HCT116 (cell line): ENCODE measurements around the gene TP63. TPM values are rescaled to one million over a fixed set of nuclear protein-coding genes. Genes with fewer than 3 reads are reported as not detected.
A peak's percentile ranks its signal among the peaks of the same experiment; 100 is the strongest.

Source experiments
- ATAC-seq: fragments of 200-7000 bp; cut with Tn5 transposase; 2 replicates; pipeline ENCODE4 v1.9.1; 2020; ENCODE audit warnings: mild to moderate bottlenecking, moderate library complexity
- BruUV-seq: library from RNA; stranded (reverse); fragments of 400-500 nt; replicated peaks from 2 replicates; lab custom pipeline; 2021; lab: Mats Ljungman, UMichigan
- CTCF ChIA-PET: fragments of 300-600 bp; sonication (Branson Sonifier 250); formaldehyde crosslinking; loops from one replicate; lab custom pipeline; 2021; ENCODE audit warnings: antibody characterized with exemption; lab: Charles Lee
- POLR2A ChIA-PET: fragments of 300-600, 350-600 bp; sonication (Branson Sonifier 250); formaldehyde crosslinking; loops from one replicate; lab custom pipeline; 2021; ENCODE audit warnings: antibody characterized with exemption; lab: Charles Lee
- RAD21 ChIA-PET, 2 experiments: fragments of 300-600 bp; sonication (Branson Sonifier 250); formaldehyde crosslinking; loops; one replicate each; lab custom pipeline; 2023; ENCODE audit warnings: low total read pairs in 2 of 2; ENCODE audit not compliant: uncharacterized antibody in 2 of 2, unreplicated experiment in 2 of 2, low non-redundant PET in 1 of 2; lab: Charles Lee
- DNase-seq: peaks from one replicate; pipeline ENCODE4 v3.0.0-alpha.2; 2010; ENCODE audit warnings: low read depth, low spot score
- H2AFZ ChIP-seq: fragments of 200-600 bp; shearing (Covaris generic), sonication (generic); 2 replicates; pipeline ENCODE4 v1.6.1; 2017; ENCODE audit warnings: low read depth, mixed run types, mixed read lengths, antibody characterized with exemption, low read length; ENCODE audit not compliant: poor library complexity, severe bottlenecking
- H3K27ac ChIP-seq: 2 replicates; pipeline ENCODE4 v1.5.1; 2012; ENCODE audit warnings: low read depth, low read length
- H3K27me3 ChIP-seq: fragments of 200-600 bp; sonication (generic); 2 replicates; pipeline ENCODE4 v1.6.1; 2016; ENCODE audit warnings: mixed run types, low read length, mixed read lengths; ENCODE audit not compliant: insufficient read depth
- H3K36me3 ChIP-seq, 2 experiments: fragments of 200-500 bp in 1 of 2; fragments of 200-600 bp in 1 of 2; sonication (Bioruptor generic) in 1 of 2; sonication (generic) in 1 of 2; 2 replicates each; pipeline versions ENCODE4 v1.5.1 to v1.6.1; 2014 to 2016; ENCODE audit warnings: low read length in 2 of 2, inconsistent platforms in 1 of 2, mixed read lengths in 1 of 2, mixed run types in 1 of 2; ENCODE audit not compliant: insufficient read depth in 2 of 2, control insufficient read depth in 1 of 2
- H3K4me1 ChIP-seq, 2 experiments: fragments of 200-600 bp in 1 of 2; sonication (generic) in 1 of 2; 2 replicates each; pipeline versions ENCODE4 v1.5.1 to v1.6.1; 2012 to 2017; ENCODE audit warnings: low read length in 2 of 2, inconsistent platforms in 1 of 2, mild to moderate bottlenecking in 1 of 2, mixed read lengths in 1 of 2, mixed run types in 1 of 2, moderate library complexity in 1 of 2; ENCODE audit not compliant: insufficient read depth in 2 of 2, control insufficient read depth in 1 of 2
- H3K4me2 ChIP-seq: fragments of 200-600 bp; sonication (generic); 2 replicates; pipeline ENCODE4 v1.6.1; 2017; ENCODE audit warnings: mixed run types, low read length, mixed read lengths
- H3K4me3 ChIP-seq, 2 experiments: fragments of 200-600 bp in 1 of 2; sonication (generic) in 1 of 2; replicated peaks in 1 of 2; 2 replicates each; pipeline ENCODE4 v1.5.1; 2011 to 2016; ENCODE audit warnings: low read length in 2 of 2, control low read depth in 1 of 2, low read depth in 1 of 2, mild to moderate bottlenecking in 1 of 2, mixed read lengths in 1 of 2, mixed run types in 1 of 2
- H3K79me2 ChIP-seq: fragments of 200-600 bp; sonication (generic); 2 replicates; pipeline ENCODE4 v1.6.1; 2017; ENCODE audit warnings: mild to moderate bottlenecking, mixed run types, low read length, moderate library complexity, mixed read lengths; ENCODE audit not compliant: insufficient read depth
- H3K9ac ChIP-seq: fragments of 200-600 bp; sonication (generic); 2 replicates; pipeline ENCODE4 v1.6.1; 2016; ENCODE audit warnings: low read length, mixed read lengths
- H3K9me2 ChIP-seq: fragments of 200-600 bp; sonication (generic), shearing (Covaris generic); 2 replicates; pipeline ENCODE4 v1.6.1; 2017; ENCODE audit warnings: mixed run types, mild to moderate bottlenecking, moderate library complexity; ENCODE audit not compliant: insufficient read depth
- H3K9me3 ChIP-seq, 2 experiments: fragments of 200-500 bp in 1 of 2; fragments of 200-600 bp in 1 of 2; sonication (Bioruptor generic) in 1 of 2; sonication (generic) in 1 of 2; 2 replicates each; pipeline ENCODE4 v1.6.1; 2014 to 2017; ENCODE audit warnings: low read length in 2 of 2, mixed read lengths in 2 of 2, inconsistent platforms in 1 of 2, low read depth in 1 of 2, mild to moderate bottlenecking in 1 of 2, mixed run types in 1 of 2, moderate library complexity in 1 of 2; ENCODE audit not compliant: control insufficient read depth in 1 of 2, insufficient read depth in 1 of 2
- H4K20me1 ChIP-seq: fragments of 200-600 bp; sonication (generic), shearing (Covaris generic); 2 replicates; pipeline ENCODE4 v1.6.1; 2017; ENCODE audit warnings: mixed run types, mild to moderate bottlenecking, moderate library complexity; ENCODE audit not compliant: insufficient read depth
- EGR1 ChIP-seq: IDR thresholded peaks from 2 replicates; pipeline ENCODE4 v1.6.1; 2012; ENCODE audit warnings: low read depth
- ELF1 ChIP-seq: IDR thresholded peaks from 2 replicates; pipeline ENCODE4 v1.6.1; 2012; ENCODE audit warnings: low read depth, borderline replicate concordance
- EZH2 ChIP-seq: fragments of 200-600 bp; sonication (generic); IDR thresholded peaks from 2 replicates; pipeline ENCODE4 v1.6.1; 2017; ENCODE audit warnings: antibody characterized with exemption, mixed run types
- EZH2phosphoT487 ChIP-seq: fragments of 200-600 bp; IDR thresholded peaks from 2 replicates; pipeline ENCODE4 v1.6.1; 2018; ENCODE audit warnings: antibody characterized with exemption, borderline replicate concordance
- FOSL1 ChIP-seq: IDR thresholded peaks from 2 replicates; pipeline ENCODE4 v1.6.1; 2012; ENCODE audit warnings: low read depth
- JUND ChIP-seq: IDR thresholded peaks from 2 replicates; pipeline ENCODE4 v1.6.1; 2012
- POLR2AphosphoS5 ChIP-seq: IDR thresholded peaks from 2 replicates; pipeline ENCODE4 v1.6.1; 2011; ENCODE audit warnings: mild to moderate bottlenecking, low read depth, low read length, moderate library complexity
- RAD21 ChIP-seq: IDR thresholded peaks from 2 replicates; pipeline ENCODE4 v1.6.1; 2012; ENCODE audit warnings: low read depth, mild to moderate bottlenecking
- REST ChIP-seq: IDR thresholded peaks from 2 replicates; pipeline ENCODE4 v1.6.1; 2012; ENCODE audit warnings: low read depth
- SIN3A ChIP-seq: IDR thresholded peaks from 2 replicates; pipeline ENCODE4 v1.6.1; 2012; ENCODE audit warnings: low read depth
- SP1 ChIP-seq: IDR thresholded peaks from 2 replicates; pipeline ENCODE4 v1.6.1; 2012; ENCODE audit warnings: low read depth
- SRF ChIP-seq: IDR thresholded peaks from 2 replicates; pipeline ENCODE4 v1.6.1; 2012; ENCODE audit warnings: low read depth
- TCF7L2 ChIP-seq: IDR thresholded peaks from 2 replicates; pipeline ENCODE4 v1.7.0; 2011; ENCODE audit warnings: borderline replicate concordance, inconsistent platforms; ENCODE audit not compliant: insufficient read depth, insufficient read length; ENCODE audit errors: extremely low read depth
- YY1 ChIP-seq: IDR thresholded peaks from 2 replicates; pipeline ENCODE4 v1.6.1; 2011; ENCODE audit warnings: low read length, low read depth, moderate library complexity, mild to moderate bottlenecking; ENCODE audit not compliant: insufficient replicate concordance; ENCODE audit errors: extremely low read depth
- ZNF274 ChIP-seq: fragments of 200-500 bp; sonication (Bioruptor generic); IDR thresholded peaks from 2 replicates; pipeline ENCODE4 v1.6.1; 2014; ENCODE audit warnings: mild to moderate bottlenecking, low read depth, low read length, inconsistent platforms
- intact Hi-C: fragments of 100-400 bp; cut with micrococcal nuclease; formaldehyde crosslinking; loops from 2 replicates; pipeline ENCODE4 v1.10.0; 2022
- total RNA-seq: library from RNA; stranded (reverse); gene quantifications from one replicate; pipeline ENCODE4 v1.2.1, GENCODE V29; 2021; ENCODE audit not compliant: unreplicated experiment
- TF ChIP-seq, protein P1 (sequence below): IDR thresholded peaks from 2 replicates; pipeline ENCODE4 v1.6.1; 2012
- TF ChIP-seq, protein P2 (sequence below): IDR thresholded peaks from 2 replicates; pipeline ENCODE4 v1.6.1; 2012

Gene TP63
- total RNA-seq, 1 experiment from 2014 or later, result not detected

GRCh38 chr3:189685860-189686259 is 54.7 kb downstream of the TP63 start:
- DNase-seq (peak; percentile 2), ATAC-seq (no peak)
- Histone ChIP-seq H3K79me2 (no peaks in the 10 kb centered on the region), H3K4me2 (peak overlapping the region; percentile 3), H3K36me3 (no peaks in the 10 kb centered on the region), H3K4me1 (peaks cover 0 to 7% of the 10 kb centered on the region in 2 experiments; a peak in 1 of 4 replicates), H3K9ac (no peak overlapping the region), H3K4me3 (no peak overlapping the region), H4K20me1 (no peaks in the 10 kb centered on the region), H3K9me2 (no peaks in the 10 kb centered on the region), H3K9me3 (no peaks in the 10 kb centered on the region), H3K27ac (no peak overlapping the region), H3K27me3 (no peaks in the 10 kb centered on the region), H2AFZ (no peak overlapping the region)
- POLR2A ChIA-PET, result no interaction called here
- no TSS peak for BruUV-seq
- intact Hi-C loops, result no loop called here
- CTCF ChIA-PET, result interaction anchor here (1.4 kb wide), 1 partner anchor 263 kb away, joined by 3 read pairs; no protein-coding TSS in a partner anchor
- RAD21 ChIA-PET, result interaction anchor here in 1 of 2 experiments (0.7 kb wide), 1 partner anchor 12 kb away, joined by 7 read pairs; no protein-coding TSS in a partner anchor
- TF ChIP-seq EGR1, result no peak
- no peak for TF ChIP-seq SRF
- TF ChIP-seq TCF7L2, result no peak
- TF ChIP-seq, protein P1, sequence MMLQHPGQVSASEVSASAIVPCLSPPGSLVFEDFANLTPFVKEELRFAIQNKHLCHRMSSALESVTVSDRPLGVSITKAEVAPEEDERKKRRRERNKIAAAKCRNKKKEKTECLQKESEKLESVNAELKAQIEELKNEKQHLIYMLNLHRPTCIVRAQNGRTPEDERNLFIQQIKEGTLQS, result no peak
- TF ChIP-seq POLR2AphosphoS5, result no peak
- no peak for TF ChIP-seq JUND
- TF ChIP-seq, protein P2, sequence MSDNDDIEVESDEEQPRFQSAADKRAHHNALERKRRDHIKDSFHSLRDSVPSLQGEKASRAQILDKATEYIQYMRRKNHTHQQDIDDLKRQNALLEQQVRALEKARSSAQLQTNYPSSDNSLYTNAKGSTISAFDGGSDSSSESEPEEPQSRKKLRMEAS, result no peak
- TF ChIP-seq REST, result no peak
- no peak for TF ChIP-seq ELF1
- TF ChIP-seq YY1, result no peak
- no peak for TF ChIP-seq EZH2phosphoT487
- no peak for TF ChIP-seq SIN3A
- TF ChIP-seq RAD21, result no peak
- TF ChIP-seq ZNF274, result no peak
- no peak for TF ChIP-seq FOSL1
- no peak for TF ChIP-seq SP1
- TF ChIP-seq EZH2, result no peak
